Measurements from ENCODE around the gene FUBP1. TPM values are rescaled to one million over a fixed set of nuclear protein-coding genes. Genes with fewer than 3 reads are reported as not detected.
A peak's percentile ranks its signal among the peaks of the same experiment; 100 is the strongest.

Gene FUBP1
- total and polyA plus RNA-seq, 9 of the 15 experiments (the other 6 are each of a cell fraction or from before 2014, with no cell fraction given), result 104 to 294 (median 213) TPM

- TF ChIP-seq TFE3 (CRISPR knock-in tag; IDR thresholded peaks at IDR 0.05) (peak; percentile 84), SAP30 (IDR thresholded peaks at IDR 0.05; ENCODE audit: borderline replicate concordance, insufficient read depth, low read depth, low read length, poor library complexity, severe bottlenecking) (no peak), ZNF280A (IDR thresholded peaks at IDR 0.05; ENCODE audit: low read depth, partially characterized antibody) (no peak), LCOR (CRISPR knock-in tag; IDR thresholded peaks at IDR 0.05) (no peak; the same call in none of the 2 replicates), ELF4 (CRISPR knock-in tag; IDR thresholded peaks at IDR 0.05) (peak; percentile 100), SPI1 (IDR thresholded peaks at IDR 0.05; ENCODE audit: borderline replicate concordance, low read depth, low read length) (no peak), TGIF2 (CRISPR knock-in tag; IDR thresholded peaks at IDR 0.05) (no peak), ZNF224 (CRISPR knock-in tag; IDR thresholded peaks at IDR 0.05) (no peak), RBBP5 (IDR thresholded peaks at IDR 0.05; ENCODE audit: borderline replicate concordance, insufficient read depth, low read length, poor library complexity, severe bottlenecking) (no peak), PTBP1 (IDR thresholded peaks at IDR 0.05; ENCODE audit: low read depth, low read length) (0 out of 2 replicates have a peak, but pooled peaks have one; percentile 65), TAF15 (IDR thresholded peaks at IDR 0.05; ENCODE audit: low read depth, low read length) (peak; percentile 86; the same call in 1 of the 2 replicates), DPF2 (IDR thresholded peaks at IDR 0.05) (0 out of 2 replicates have a peak, but pooled peaks have one; percentile 15), RAD21 (CRISPR knock-in tag; conservative IDR thresholded peaks at IDR 0.05 in 1 of 2, IDR thresholded peaks at IDR 0.05 in 1 of 2) (peak in 1 of 2 experiments; percentile 85; a peak in 2 of 4 replicates), CLOCK (CRISPR knock-in tag; IDR thresholded peaks at IDR 0.05; ENCODE audit: borderline replicate concordance) (no peak), ZSCAN32 (CRISPR knock-in tag; IDR thresholded peaks at IDR 0.05) (peak; percentile 99), DDX20 (tag; IDR thresholded peaks at IDR 0.05; ENCODE audit: low read depth) (peak; percentile 65; the same call in 1 of the 2 replicates), ETV6 (IDR thresholded peaks at IDR 0.05; ENCODE audit: borderline replicate concordance in 1 of 2, low read depth in 2 of 2, low read length in 1 of 2) (no peak; a peak in 1 of 4 replicates), ETV6 (CRISPR knock-in tag; IDR thresholded peaks at IDR 0.05; ENCODE audit: borderline replicate concordance) (no peak)
- TF ChIP-seq, protein P1, sequence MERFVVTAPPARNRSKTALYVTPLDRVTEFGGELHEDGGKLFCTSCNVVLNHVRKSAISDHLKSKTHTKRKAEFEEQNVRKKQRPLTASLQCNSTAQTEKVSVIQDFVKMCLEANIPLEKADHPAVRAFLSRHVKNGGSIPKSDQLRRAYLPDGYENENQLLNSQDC (CRISPR knock-in tag; IDR thresholded peaks at IDR 0.05), result peak; percentile 100
Measured at GRCh38 chr1:78003882-78004718, 25.2 kb upstream of the FUBP1 start (continued).
